Keratinocyte (primary cell): ENCODE data around the gene PTAR1.

ENCODE experiments used
- CTCF ChIP-seq, 3 experiments: IDR thresholded peaks in 1 of 3; conservative IDR thresholded peaks in 1 of 3; optimal IDR thresholded peaks in 1 of 3; 2 replicates in 2 of 3; 3 replicates in 1 of 3; pipeline versions ENCODE3 to v1.5.1; 2011; ENCODE audit warnings: low read length in 3 of 3, mild to moderate bottlenecking in 3 of 3, moderate library complexity in 2 of 3, control low read depth in 1 of 3, inconsistent platforms in 1 of 3; ENCODE audit not compliant: insufficient read depth in 2 of 3; ENCODE audit errors: extremely low read depth in 1 of 3
- EZH2 ChIP-seq: IDR thresholded peaks from one replicate; pipeline ENCODE4 v1.6.1; 2012; ENCODE audit warnings: inconsistent platforms, mild to moderate bottlenecking, low read length, moderate library complexity

GRCh38 chr9:69673311-69673640 is 86.5 kb downstream of the PTAR1 start:
- TF ChIP-seq CTCF (optimal IDR thresholded peaks at IDR 0.05 in 1 of 3, IDR thresholded peaks at IDR 0.05 in 1 of 3, conservative IDR thresholded peaks at IDR 0.05 in 1 of 3; ENCODE audit: extremely low read depth in 1 of 3, insufficient read depth in 2 of 3, low read length in 3 of 3), result no peak
- TF ChIP-seq EZH2, result no peak
